ENCODE results near the gene GSTO2.

- TF ChIP-seq, protein P1, sequence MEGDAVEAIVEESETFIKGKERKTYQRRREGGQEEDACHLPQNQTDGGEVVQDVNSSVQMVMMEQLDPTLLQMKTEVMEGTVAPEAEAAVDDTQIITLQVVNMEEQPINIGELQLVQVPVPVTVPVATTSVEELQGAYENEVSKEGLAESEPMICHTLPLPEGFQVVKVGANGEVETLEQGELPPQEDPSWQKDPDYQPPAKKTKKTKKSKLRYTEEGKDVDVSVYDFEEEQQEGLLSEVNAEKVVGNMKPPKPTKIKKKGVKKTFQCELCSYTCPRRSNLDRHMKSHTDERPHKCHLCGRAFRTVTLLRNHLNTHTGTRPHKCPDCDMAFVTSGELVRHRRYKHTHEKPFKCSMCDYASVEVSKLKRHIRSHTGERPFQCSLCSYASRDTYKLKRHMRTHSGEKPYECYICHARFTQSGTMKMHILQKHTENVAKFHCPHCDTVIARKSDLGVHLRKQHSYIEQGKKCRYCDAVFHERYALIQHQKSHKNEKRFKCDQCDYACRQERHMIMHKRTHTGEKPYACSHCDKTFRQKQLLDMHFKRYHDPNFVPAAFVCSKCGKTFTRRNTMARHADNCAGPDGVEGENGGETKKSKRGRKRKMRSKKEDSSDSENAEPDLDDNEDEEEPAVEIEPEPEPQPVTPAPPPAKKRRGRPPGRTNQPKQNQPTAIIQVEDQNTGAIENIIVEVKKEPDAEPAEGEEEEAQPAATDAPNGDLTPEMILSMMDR (IDR thresholded peaks at IDR 0.05) = no peak
- TF ChIP-seq EP300 (IDR thresholded peaks at IDR 0.05; ENCODE audit: low read depth) = no peak
- TF ChIP-seq POLR2A (IDR thresholded peaks at IDR 0.05) = no peak
Measured at GRCh38 chr10:104296687-104297436, 27.9 kb downstream of the GSTO2 start.

Measured in transverse colon (tissue), 3 donors.